HEK293 (cell line): Measurements from ENCODE around the gene LRPPRC.

Experiments used
- CTCF ChIA-PET: fragments of 350-600 bp; formaldehyde crosslinking; extraction: SDS; loops from one replicate; lab custom pipeline; 2021; ENCODE audit warnings: antibody characterized with exemption; lab: Yijun Ruan, JAX
- POLR2A ChIA-PET: fragments of 300-600 bp; formaldehyde crosslinking; extraction: SDS; loops from one replicate; lab custom pipeline; 2020; ENCODE audit warnings: antibody characterized with exemption, inconsistent platforms; lab: Yijun Ruan, JAX
- H3K27ac ChIP-seq: fragments of 200-500 bp; sonication (Bioruptor generic); 2 replicates; pipeline ENCODE4 v1.5.1; 2014; ENCODE audit warnings: low read depth, low read length, control low read depth, inconsistent platforms; ENCODE audit errors: extremely low read depth
- H3K36me3 ChIP-seq, 2 experiments: fragments of 200-500 bp in 1 of 2; sonication (Bioruptor generic) in 1 of 2; 1 replicate in 1 of 2; 2 replicates in 1 of 2; pipeline ENCODE4 v1.5.1; 2014 to 2017; ENCODE audit warnings: inconsistent platforms in 2 of 2, low read length in 2 of 2; ENCODE audit not compliant: control insufficient read depth in 2 of 2, insufficient read depth in 1 of 2
- H3K4me1 ChIP-seq: fragments of 200-500 bp; sonication (Bioruptor generic); 2 replicates; pipeline ENCODE4 v1.5.1; 2014; ENCODE audit warnings: mild to moderate bottlenecking, low read length, inconsistent platforms; ENCODE audit not compliant: control insufficient read depth, insufficient read depth
- H3K4me3 ChIP-seq: 2 replicates; pipeline ENCODE4 v1.5.1; 2011; ENCODE audit warnings: low read depth, mild to moderate bottlenecking, control low read depth, low read length, moderate library complexity
- H3K9me3 ChIP-seq: fragments of 200-500 bp; sonication (Bioruptor generic); 2 replicates; pipeline ENCODE4 v1.5.1; 2014; ENCODE audit warnings: low read depth, low read length, inconsistent platforms; ENCODE audit not compliant: control insufficient read depth, insufficient read depth
- IKZF3 ChIP-seq: fragments of 450-650 bp; IDR thresholded peaks from 2 replicates; pipeline ENCODE4 v1.5.0; 2018; ENCODE audit warnings: missing biosample characterization, mild to moderate bottlenecking, missing genetic modification characterization, moderate library complexity
- KLF1 ChIP-seq: fragments of 450-650 bp; formaldehyde crosslinking; IDR thresholded peaks from 2 replicates; pipeline ENCODE4 v1.5.1; 2016; ENCODE audit warnings: missing biosample characterization, missing genetic modification characterization
- RBAK ChIP-seq: fragments of 450-650 bp; formaldehyde crosslinking; IDR thresholded peaks from 2 replicates; pipeline ENCODE4 v1.5.1; 2016; ENCODE audit warnings: missing biosample characterization, missing genetic modification characterization
- ZEB2 ChIP-seq: fragments of 450-650 bp; formaldehyde crosslinking; IDR thresholded peaks from 2 replicates; pipeline ENCODE4 v1.5.1; 2016; ENCODE audit warnings: missing biosample characterization, missing genetic modification characterization
- ZNF133 ChIP-seq: fragments of 450-650 bp; formaldehyde crosslinking; IDR thresholded peaks from 2 replicates; pipeline ENCODE4 v1.5.1; 2016; ENCODE audit warnings: missing biosample characterization, missing genetic modification characterization
- ZNF19 ChIP-seq: fragments of 450-650 bp; formaldehyde crosslinking; IDR thresholded peaks from 2 replicates; pipeline ENCODE4; 2016; ENCODE audit warnings: missing biosample characterization, missing genetic modification characterization, low read depth
- ZNF214 ChIP-seq: fragments of 450-650 bp; formaldehyde crosslinking; IDR thresholded peaks from 2 replicates; pipeline ENCODE4 v1.5.1; 2017; ENCODE audit warnings: missing biosample characterization, mild to moderate bottlenecking, missing genetic modification characterization, borderline replicate concordance
- ZNF239 ChIP-seq: fragments of 450-650 bp; formaldehyde crosslinking; IDR thresholded peaks from 2 replicates; pipeline ENCODE4 v1.5.1; 2016; ENCODE audit warnings: missing biosample characterization, missing genetic modification characterization
- ZNF335 ChIP-seq: fragments of 450-650 bp; formaldehyde crosslinking; conservative IDR thresholded peaks from 2 replicates; pipeline ENCODE4 v1.5.1; 2016; ENCODE audit warnings: missing biosample characterization, missing genetic modification characterization
- ZNF555 ChIP-seq: fragments of 450-650 bp; formaldehyde crosslinking; conservative IDR thresholded peaks from 2 replicates; pipeline ENCODE4 v1.5.1; 2017; ENCODE audit warnings: missing biosample characterization, mild to moderate bottlenecking, missing genetic modification characterization, inconsistent platforms
- ZNF629 ChIP-seq: fragments of 450-650 bp; formaldehyde crosslinking; IDR thresholded peaks from 2 replicates; pipeline ENCODE4 v1.5.1; 2017; ENCODE audit warnings: missing biosample characterization, missing genetic modification characterization
- ZNF747 ChIP-seq: fragments of 450-650 bp; formaldehyde crosslinking; IDR thresholded peaks from 2 replicates; pipeline ENCODE4 v1.5.1; 2016; ENCODE audit warnings: missing biosample characterization, missing genetic modification characterization
- ZNF785 ChIP-seq: fragments of 450-650 bp; formaldehyde crosslinking; IDR thresholded peaks from 2 replicates; pipeline ENCODE4 v1.5.1; 2016; ENCODE audit warnings: missing biosample characterization, missing genetic modification characterization
- ZSCAN23 ChIP-seq: fragments of 450-650 bp; formaldehyde crosslinking; IDR thresholded peaks from 2 replicates; pipeline ENCODE4 v1.5.1; 2016; ENCODE audit warnings: missing biosample characterization, missing genetic modification characterization
- TF ChIP-seq, protein P1 (sequence below): fragments of 450-650 bp; formaldehyde crosslinking; IDR thresholded peaks from 2 replicates; pipeline ENCODE4 v1.5.1; 2016; ENCODE audit warnings: missing biosample characterization, missing genetic modification characterization
- TF ChIP-seq, protein P2 (sequence below): fragments of 450-650 bp; formaldehyde crosslinking; IDR thresholded peaks from 2 replicates; pipeline ENCODE4 v1.5.1; 2016; ENCODE audit warnings: missing biosample characterization, missing genetic modification characterization, borderline replicate concordance
- TF ChIP-seq, protein P3 (sequence below): fragments of 450-650 bp; formaldehyde crosslinking; IDR thresholded peaks from 2 replicates; pipeline ENCODE4 v1.5.1; 2016; ENCODE audit warnings: missing biosample characterization, missing genetic modification characterization
- TF ChIP-seq, protein P4 (sequence below): fragments of 450-650 bp; formaldehyde crosslinking; IDR thresholded peaks from 2 replicates; pipeline ENCODE4 v1.5.1; 2016; ENCODE audit warnings: missing biosample characterization, missing genetic modification characterization
- TF ChIP-seq, protein P5 (sequence below): fragments of 450-650 bp; formaldehyde crosslinking; IDR thresholded peaks from 2 replicates; pipeline ENCODE4 v1.5.1; 2016; ENCODE audit warnings: missing biosample characterization, missing genetic modification characterization
- TF ChIP-seq, protein P6 (sequence below): fragments of 450-650 bp; formaldehyde crosslinking; conservative IDR thresholded peaks from 2 replicates; pipeline ENCODE4 v1.5.1; 2016; ENCODE audit warnings: low read depth, missing biosample characterization, missing genetic modification characterization

The LRPPRC gene

DNA sequence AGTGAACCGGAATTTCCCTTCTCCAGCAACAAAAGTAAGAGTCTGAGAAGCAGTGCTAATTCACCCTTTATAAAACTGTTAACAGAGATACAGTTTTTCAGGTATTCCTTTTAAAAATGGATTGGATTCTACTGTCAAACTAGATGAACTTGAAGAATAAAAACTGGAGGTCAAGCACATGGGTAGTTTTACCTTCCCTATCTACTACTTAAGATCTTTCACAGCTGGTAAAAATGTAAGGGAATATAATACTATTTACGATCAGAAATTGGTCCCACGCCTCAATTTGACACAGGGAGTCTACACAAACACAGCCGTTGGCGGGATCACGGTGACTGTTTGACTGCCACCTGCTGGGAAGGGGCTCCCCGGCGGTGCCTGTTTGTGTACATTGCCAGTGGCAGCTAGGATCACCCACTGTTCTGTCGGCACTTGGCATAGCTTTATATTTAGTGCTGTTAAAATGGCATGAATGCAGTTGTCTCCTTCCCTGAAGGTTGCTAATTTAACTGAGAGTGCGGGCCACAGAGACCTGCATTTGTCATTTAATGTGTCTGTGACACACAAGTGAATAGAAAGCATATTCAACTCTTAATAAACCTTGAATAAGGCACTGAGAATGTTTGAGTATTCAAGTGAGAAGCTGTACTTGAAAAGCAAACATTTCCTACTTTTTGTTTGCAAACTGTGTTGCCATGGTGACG lies 97.5 kb downstream of the LRPPRC start:
- Histone ChIP-seq H3K4me1 (peaks cover 20% of the 10 kb centered on the region; the same call in 1 of the 2 replicates), H3K27ac (no peak overlapping the region), H3K4me3 (no peak overlapping the region), H3K36me3 (peaks cover 23 to 73% of the 10 kb centered on the region in 2 experiments), H3K9me3 (no peaks in the 10 kb centered on the region)
- ChIA-PET POLR2A (no interaction called here), CTCF (interaction anchor here (0.5 kb wide), 1 partner anchor 155 kb away, joined by 3 read pairs; no protein-coding TSS in a partner anchor)
- TF ChIP-seq RBAK (tag by site-specific recombination) (no peak), ZNF785 (tag by site-specific recombination) (no peak), ZNF335 (tag by site-specific recombination) (peak; percentile 32; the same call in 1 of the 2 replicates), ZNF747 (no peak), ZNF19 (tag by site-specific recombination) (no peak), ZNF629 (tag by site-specific recombination) (0 out of 2 replicates have a peak, but pooled peaks have one; percentile 15), ZNF214 (no peak), ZNF133 (tag by site-specific recombination) (no peak), KLF1 (tag by site-specific recombination) (no peak), ZEB2 (tag by site-specific recombination) (no peak), ZSCAN23 (no peak), IKZF3 (tag by site-specific recombination) (peak; percentile 78), ZNF239 (tag by site-specific recombination) (no peak), ZNF555 (tag by site-specific recombination) (no peak)
- TF ChIP-seq, protein P1, sequence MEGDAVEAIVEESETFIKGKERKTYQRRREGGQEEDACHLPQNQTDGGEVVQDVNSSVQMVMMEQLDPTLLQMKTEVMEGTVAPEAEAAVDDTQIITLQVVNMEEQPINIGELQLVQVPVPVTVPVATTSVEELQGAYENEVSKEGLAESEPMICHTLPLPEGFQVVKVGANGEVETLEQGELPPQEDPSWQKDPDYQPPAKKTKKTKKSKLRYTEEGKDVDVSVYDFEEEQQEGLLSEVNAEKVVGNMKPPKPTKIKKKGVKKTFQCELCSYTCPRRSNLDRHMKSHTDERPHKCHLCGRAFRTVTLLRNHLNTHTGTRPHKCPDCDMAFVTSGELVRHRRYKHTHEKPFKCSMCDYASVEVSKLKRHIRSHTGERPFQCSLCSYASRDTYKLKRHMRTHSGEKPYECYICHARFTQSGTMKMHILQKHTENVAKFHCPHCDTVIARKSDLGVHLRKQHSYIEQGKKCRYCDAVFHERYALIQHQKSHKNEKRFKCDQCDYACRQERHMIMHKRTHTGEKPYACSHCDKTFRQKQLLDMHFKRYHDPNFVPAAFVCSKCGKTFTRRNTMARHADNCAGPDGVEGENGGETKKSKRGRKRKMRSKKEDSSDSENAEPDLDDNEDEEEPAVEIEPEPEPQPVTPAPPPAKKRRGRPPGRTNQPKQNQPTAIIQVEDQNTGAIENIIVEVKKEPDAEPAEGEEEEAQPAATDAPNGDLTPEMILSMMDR (tag by site-specific recombination), result peak; percentile 61
- TF ChIP-seq, protein P2, sequence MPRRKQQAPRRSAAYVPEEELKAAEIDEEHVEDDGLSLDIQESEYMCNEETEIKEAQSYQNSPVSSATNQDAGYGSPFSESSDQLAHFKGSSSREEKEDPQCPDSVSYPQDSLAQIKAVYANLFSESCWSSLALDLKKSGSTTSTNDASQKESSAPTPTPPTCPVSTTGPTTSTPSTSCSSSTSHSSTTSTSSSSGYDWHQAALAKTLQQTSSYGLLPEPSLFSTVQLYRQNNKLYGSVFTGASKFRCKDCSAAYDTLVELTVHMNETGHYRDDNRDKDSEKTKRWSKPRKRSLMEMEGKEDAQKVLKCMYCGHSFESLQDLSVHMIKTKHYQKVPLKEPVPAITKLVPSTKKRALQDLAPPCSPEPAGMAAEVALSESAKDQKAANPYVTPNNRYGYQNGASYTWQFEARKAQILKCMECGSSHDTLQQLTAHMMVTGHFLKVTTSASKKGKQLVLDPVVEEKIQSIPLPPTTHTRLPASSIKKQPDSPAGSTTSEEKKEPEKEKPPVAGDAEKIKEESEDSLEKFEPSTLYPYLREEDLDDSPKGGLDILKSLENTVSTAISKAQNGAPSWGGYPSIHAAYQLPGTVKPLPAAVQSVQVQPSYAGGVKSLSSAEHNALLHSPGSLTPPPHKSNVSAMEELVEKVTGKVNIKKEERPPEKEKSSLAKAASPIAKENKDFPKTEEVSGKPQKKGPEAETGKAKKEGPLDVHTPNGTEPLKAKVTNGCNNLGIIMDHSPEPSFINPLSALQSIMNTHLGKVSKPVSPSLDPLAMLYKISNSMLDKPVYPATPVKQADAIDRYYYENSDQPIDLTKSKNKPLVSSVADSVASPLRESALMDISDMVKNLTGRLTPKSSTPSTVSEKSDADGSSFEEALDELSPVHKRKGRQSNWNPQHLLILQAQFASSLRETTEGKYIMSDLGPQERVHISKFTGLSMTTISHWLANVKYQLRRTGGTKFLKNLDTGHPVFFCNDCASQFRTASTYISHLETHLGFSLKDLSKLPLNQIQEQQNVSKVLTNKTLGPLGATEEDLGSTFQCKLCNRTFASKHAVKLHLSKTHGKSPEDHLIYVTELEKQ (tag by site-specific recombination), result no peak
- TF ChIP-seq, protein P3, sequence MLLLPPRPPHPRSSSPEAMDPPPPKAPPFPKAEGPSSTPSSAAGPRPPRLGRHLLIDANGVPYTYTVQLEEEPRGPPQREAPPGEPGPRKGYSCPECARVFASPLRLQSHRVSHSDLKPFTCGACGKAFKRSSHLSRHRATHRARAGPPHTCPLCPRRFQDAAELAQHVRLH (tag by site-specific recombination), result 0 out of 2 replicates have a peak, but pooled peaks have one; percentile 29
- TF ChIP-seq, protein P4, sequence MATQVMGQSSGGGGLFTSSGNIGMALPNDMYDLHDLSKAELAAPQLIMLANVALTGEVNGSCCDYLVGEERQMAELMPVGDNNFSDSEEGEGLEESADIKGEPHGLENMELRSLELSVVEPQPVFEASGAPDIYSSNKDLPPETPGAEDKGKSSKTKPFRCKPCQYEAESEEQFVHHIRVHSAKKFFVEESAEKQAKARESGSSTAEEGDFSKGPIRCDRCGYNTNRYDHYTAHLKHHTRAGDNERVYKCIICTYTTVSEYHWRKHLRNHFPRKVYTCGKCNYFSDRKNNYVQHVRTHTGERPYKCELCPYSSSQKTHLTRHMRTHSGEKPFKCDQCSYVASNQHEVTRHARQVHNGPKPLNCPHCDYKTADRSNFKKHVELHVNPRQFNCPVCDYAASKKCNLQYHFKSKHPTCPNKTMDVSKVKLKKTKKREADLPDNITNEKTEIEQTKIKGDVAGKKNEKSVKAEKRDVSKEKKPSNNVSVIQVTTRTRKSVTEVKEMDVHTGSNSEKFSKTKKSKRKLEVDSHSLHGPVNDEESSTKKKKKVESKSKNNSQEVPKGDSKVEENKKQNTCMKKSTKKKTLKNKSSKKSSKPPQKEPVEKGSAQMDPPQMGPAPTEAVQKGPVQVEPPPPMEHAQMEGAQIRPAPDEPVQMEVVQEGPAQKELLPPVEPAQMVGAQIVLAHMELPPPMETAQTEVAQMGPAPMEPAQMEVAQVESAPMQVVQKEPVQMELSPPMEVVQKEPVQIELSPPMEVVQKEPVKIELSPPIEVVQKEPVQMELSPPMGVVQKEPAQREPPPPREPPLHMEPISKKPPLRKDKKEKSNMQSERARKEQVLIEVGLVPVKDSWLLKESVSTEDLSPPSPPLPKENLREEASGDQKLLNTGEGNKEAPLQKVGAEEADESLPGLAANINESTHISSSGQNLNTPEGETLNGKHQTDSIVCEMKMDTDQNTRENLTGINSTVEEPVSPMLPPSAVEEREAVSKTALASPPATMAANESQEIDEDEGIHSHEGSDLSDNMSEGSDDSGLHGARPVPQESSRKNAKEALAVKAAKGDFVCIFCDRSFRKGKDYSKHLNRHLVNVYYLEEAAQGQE, result no peak
- TF ChIP-seq, protein P5, sequence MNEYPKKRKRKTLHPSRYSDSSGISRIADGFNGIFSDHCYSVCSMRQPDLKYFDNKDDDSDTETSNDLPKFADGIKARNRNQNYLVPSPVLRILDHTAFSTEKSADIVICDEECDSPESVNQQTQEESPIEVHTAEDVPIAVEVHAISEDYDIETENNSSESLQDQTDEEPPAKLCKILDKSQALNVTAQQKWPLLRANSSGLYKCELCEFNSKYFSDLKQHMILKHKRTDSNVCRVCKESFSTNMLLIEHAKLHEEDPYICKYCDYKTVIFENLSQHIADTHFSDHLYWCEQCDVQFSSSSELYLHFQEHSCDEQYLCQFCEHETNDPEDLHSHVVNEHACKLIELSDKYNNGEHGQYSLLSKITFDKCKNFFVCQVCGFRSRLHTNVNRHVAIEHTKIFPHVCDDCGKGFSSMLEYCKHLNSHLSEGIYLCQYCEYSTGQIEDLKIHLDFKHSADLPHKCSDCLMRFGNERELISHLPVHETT (tag by site-specific recombination), result no peak
- TF ChIP-seq, protein P6, sequence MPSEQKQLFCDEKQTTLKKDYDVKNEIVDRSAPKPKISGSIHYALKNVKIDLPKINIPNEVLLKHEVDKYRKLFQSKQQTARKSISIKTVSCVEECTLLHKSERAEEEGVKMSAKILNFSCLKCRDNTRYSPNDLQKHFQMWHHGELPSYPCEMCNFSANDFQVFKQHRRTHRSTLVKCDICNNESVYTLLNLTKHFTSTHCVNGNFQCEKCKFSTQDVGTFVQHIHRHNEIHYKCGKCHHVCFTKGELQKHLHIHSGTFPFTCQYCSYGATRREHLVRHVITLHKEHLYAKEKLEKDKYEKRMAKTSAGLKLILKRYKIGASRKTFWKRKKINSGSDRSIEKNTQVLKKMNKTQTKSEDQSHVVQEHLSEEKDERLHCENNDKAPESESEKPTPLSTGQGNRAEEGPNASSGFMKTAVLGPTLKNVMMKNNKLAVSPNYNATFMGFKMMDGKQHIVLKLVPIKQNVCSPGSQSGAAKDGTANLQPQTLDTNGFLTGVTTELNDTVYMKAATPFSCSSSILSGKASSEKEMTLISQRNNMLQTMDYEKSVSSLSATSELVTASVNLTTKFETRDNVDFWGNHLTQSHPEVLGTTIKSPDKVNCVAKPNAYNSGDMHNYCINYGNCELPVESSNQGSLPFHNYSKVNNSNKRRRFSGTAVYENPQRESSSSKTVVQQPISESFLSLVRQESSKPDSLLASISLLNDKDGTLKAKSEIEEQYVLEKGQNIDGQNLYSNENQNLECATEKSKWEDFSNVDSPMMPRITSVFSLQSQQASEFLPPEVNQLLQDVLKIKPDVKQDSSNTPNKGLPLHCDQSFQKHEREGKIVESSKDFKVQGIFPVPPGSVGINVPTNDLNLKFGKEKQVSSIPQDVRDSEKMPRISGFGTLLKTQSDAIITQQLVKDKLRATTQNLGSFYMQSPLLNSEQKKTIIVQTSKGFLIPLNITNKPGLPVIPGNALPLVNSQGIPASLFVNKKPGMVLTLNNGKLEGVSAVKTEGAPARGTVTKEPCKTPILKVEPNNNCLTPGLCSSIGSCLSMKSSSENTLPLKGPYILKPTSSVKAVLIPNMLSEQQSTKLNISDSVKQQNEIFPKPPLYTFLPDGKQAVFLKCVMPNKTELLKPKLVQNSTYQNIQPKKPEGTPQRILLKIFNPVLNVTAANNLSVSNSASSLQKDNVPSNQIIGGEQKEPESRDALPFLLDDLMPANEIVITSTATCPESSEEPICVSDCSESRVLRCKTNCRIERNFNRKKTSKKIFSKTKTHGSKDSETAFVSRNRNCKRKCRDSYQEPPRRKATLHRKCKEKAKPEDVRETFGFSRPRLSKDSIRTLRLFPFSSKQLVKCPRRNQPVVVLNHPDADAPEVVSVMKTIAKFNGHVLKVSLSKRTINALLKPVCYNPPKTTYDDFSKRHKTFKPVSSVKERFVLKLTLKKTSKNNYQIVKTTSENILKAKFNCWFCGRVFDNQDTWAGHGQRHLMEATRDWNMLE (tag by site-specific recombination), result no peak
